ENCODE data around the gene TRMT44. TPM values are rescaled to one million over a fixed set of nuclear protein-coding genes. Genes with fewer than 3 reads are reported as not detected.

TRMT44 gene
- total RNA-seq, 1 experiment from 2014 or later, result 19.5 TPM

GRCh38 chr4:8435656-8436121 lies 4.9 kb upstream of the TRMT44 start:
- no peak for DNase-seq (ENCODE audit: low read depth)

- no peak for DNase-seq (ENCODE audit: low read depth)
Observed at GRCh38 chr4:8437281-8437680, 3.3 kb upstream of the TRMT44 start.

- DNase-seq (ENCODE audit: low read depth), result no peak
Observed at GRCh38 chr4:8438743-8439142, 1.8 kb upstream of the TRMT44 start.

- DNase-seq (ENCODE audit: low read depth), result no peak
Observed at GRCh38 chr4:8439168-8439567, 1.4 kb upstream of the TRMT44 start.

GRCh38 chr4:8439914-8440491 lies 574 bp upstream of the TRMT44 start:
- DNase-seq (ENCODE audit: low read depth), result no peak

GRCh38 chr4:8441499-8442091 lies 1.0 kb downstream of the TRMT44 start:
- DNase-seq (ENCODE audit: low read depth), result no peak

GRCh38 chr4:8442596-8443358 lies 2.2 kb downstream of the TRMT44 start:
- no peak for DNase-seq (ENCODE audit: low read depth)

- DNase-seq (ENCODE audit: low read depth), result no peak
Observed at GRCh38 chr4:8443801-8444200, 3.2 kb downstream of the TRMT44 start.

GRCh38 chr4:8446122-8446521 lies 5.5 kb downstream of the TRMT44 start:
- no peak for DNase-seq (ENCODE audit: low read depth)

GRCh38 chr4:8451440-8452182 lies 11.0 kb downstream of the TRMT44 start:
- no peak for DNase-seq (ENCODE audit: low read depth)

- DNase-seq (ENCODE audit: low read depth), result no peak
Observed at GRCh38 chr4:8453957-8454356, 13.4 kb downstream of the TRMT44 start.

- no peak for DNase-seq (ENCODE audit: low read depth)
Observed at GRCh38 chr4:8457646-8458252, 17.2 kb downstream of the TRMT44 start.

GRCh38 chr4:8459867-8460445 lies 19.4 kb downstream of the TRMT44 start:
- DNase-seq (ENCODE audit: low read depth), result no peak

GRCh38 chr4:8461086-8461485 lies 20.5 kb downstream of the TRMT44 start:
- DNase-seq (ENCODE audit: low read depth), result no peak

GRCh38 chr4:8461616-8462015 lies 21.0 kb downstream of the TRMT44 start:
- DNase-seq (ENCODE audit: low read depth), result no peak

- DNase-seq (ENCODE audit: low read depth), result no peak
Observed at GRCh38 chr4:8463811-8464210, 23.2 kb downstream of the TRMT44 start.

GRCh38 chr4:8464381-8464780 lies 23.8 kb downstream of the TRMT44 start:
- DNase-seq (ENCODE audit: low read depth), result no peak

- no peak for DNase-seq (ENCODE audit: low read depth)
Observed at GRCh38 chr4:8465615-8466611, 25.3 kb downstream of the TRMT44 start.

GRCh38 chr4:8467016-8467415 lies 26.4 kb downstream of the TRMT44 start:
- no peak for DNase-seq (ENCODE audit: low read depth)

Measured in Daoy (cell line).